ENCODE measurements around the gene PLEKHG2. TPM values are rescaled to one million over a fixed set of nuclear protein-coding genes. Genes with fewer than 3 reads are reported as not detected.
A peak's percentile ranks its signal among the peaks of the same experiment; 100 is the strongest.

Gene PLEKHG2
- total RNA-seq = 10 to 100 TPM in 8 of 9 donors, 1 to 10 TPM in 1; 9.2 to 38.5 (median 14.6) TPM
- 10 to 100 TPM in 1 of 2 donors, 1 to 10 TPM in 1; 8.9 to 11.7 TPM for polyA plus RNA-seq
- long read RNA-seq, donor 1, partial matches to known transcripts = 0 of 1 reads
- long read RNA-seq, donor 1, other reads (novel, unspliced or antisense) = 1 of 1 reads
- long read RNA-seq, donor 2, partial matches to known transcripts = 1 of 2 reads
- long read RNA-seq, donor 2, other reads (novel, unspliced or antisense) = 1 of 2 reads
- long read RNA-seq, donor 3 = 0 reads

GRCh38 chr19:39412100-39412866 lies at the start of gene PLEKHG2:
TSS of gene PLEKHG2 (plus strand) at chr19:39412669. CDS start at chr19:39414087, 1,418 bp downstream.
- no peaks in the 10 kb centered on the region for H3K9me3 ChIP-seq
- WGBS, 4 donors = 0 to 1% (median 0%) methylated on average over 30 to 60 of the region's 60 CpGs
- peak within 1 kb of the TSS; percentile 61 to 100 (median 85) for H3K4me3 ChIP-seq
- peaks cover 7 to 65% (median 37%) of the 10 kb centered on the region in 12 donors for H3K4me1 ChIP-seq
- H3K27ac ChIP-seq = peak within 1 kb of the TSS; percentile 94 to 100 (median 99)
- TF ChIP-seq POLR2A (IDR thresholded peaks at IDR 0.05) (peak in 1 of 2 donors; percentile 80), CTCF (IDR thresholded peaks at IDR 0.05) (peak; percentile 75 to 98 (median 89))
- peak; percentile 97 to 98 (median 97) for DNase-seq
- intact Hi-C loops (cut with DNase I) = loop anchor here in 8 of 10 donors (1.0 to 10.0 kb wide), 12 partner anchors 15 to 290 kb away; partner anchors contain the start of genes PAK4 (in 2 of the 8), RPS16 (in 2 of the 8), SAMD4B (in 2 of the 8) and EID2B (in 1 of the 8)
- H3K36me3 ChIP-seq = peaks cover 3 to 32% (median 25%) of the 10 kb centered on the region in 9 donors
- peak; percentile 65 to 72 (median 71) for ATAC-seq
- peaks cover 0 to 5% (median 0%) of the 10 kb centered on the region in 9 donors for H3K27me3 ChIP-seq

DNA sequence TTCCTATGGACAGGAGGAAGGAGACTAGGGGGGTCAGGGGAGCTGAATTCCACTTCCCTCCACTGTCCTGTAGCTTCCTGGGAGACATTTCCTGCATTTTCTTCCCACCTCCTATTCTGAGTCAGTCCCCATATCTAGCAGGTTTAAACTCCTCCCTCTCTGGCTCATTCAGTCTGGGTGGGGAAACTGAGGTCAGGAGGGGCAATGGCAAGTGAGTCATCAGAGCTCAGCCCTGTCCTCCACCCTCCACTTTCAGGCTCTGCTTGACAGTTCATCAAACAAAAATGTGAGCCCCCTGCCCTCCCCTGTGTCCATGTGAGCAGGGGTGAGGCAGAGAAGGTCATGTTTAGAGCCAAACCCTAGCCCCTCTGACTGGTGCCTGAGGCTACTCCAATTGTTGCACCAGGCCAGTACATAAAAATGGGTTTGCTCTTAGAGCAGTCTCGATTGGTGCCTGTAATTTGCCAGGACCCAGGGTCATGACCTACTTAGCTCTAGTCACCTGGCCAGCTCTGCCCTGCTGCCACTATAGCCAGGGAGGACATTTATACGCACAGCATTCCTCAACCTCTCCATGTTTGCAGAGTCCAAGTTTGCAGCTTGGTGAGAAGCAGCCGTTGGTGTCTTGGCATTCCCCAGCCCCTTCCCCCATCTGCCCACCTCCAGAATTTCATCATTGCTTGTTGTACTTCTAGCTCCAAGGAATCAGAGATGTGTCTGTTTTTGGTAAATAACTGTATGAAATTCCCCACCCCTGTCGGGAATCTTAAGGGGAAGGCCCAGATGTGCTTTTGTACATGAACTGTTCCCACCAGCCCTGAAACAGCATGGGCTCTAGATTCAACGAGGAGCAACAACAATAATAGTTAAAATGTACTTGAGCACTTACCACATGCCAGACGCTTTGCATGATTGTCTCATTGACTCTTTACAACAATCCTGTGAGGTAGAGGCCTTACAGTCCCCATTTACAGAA lies 49.5 kb upstream of the PLEKHG2 start:
- DNase-seq (no peak), ATAC-seq (peak in 3 of 4 donors; percentile 30 to 61 (median 59))
- Histone ChIP-seq H3K4me3 (no peak overlapping the region), H3K4me1 (peaks cover 0 to 25% (median 9%) of the 10 kb centered on the region in 12 donors), H3K36me3 (peaks cover 0 to 91% (median 69%) of the 10 kb centered on the region in 9 donors), H3K27me3 (no peaks in the 10 kb centered on the region), H3K27ac (peak overlapping the region in 10 of 12 donors; percentile 17 to 63 (median 32)), H3K9me3 (no peaks in the 10 kb centered on the region)
- TF ChIP-seq CTCF (IDR thresholded peaks at IDR 0.05) (no peak), POLR2A (IDR thresholded peaks at IDR 0.05) (no peak)
- intact Hi-C loops (cut with DNase I) = no loop called here
- WGBS, 4 donors = 57 to 68% (median 61%) methylated on average over 6 of the region's 6 CpGs

- H3K27me3 ChIP-seq = no peaks in the 10 kb centered on the region
- ATAC-seq (peak in 3 of 4 donors; percentile 65 to 67 (median 66)), DNase-seq (peak in 2 of 5 donors; percentile 35 to 65)
- no peaks in the 10 kb centered on the region for H3K9me3 ChIP-seq
- no peak overlapping the region for H3K4me3 ChIP-seq
- WGBS, 4 donors = 67 to 81% (median 73%) methylated on average over 5 of the region's 5 CpGs
- peak overlapping the region in 11 of 12 donors; percentile 3 to 63 (median 34) for H3K27ac ChIP-seq
- TF ChIP-seq POLR2A (IDR thresholded peaks at IDR 0.05) (no peak), CTCF (IDR thresholded peaks at IDR 0.05) (no peak)
- peaks cover 0 to 91% (median 69%) of the 10 kb centered on the region in 9 donors for H3K36me3 ChIP-seq
- H3K4me1 ChIP-seq = peaks cover 0 to 25% (median 9%) of the 10 kb centered on the region in 12 donors
- intact Hi-C loops (cut with DNase I) = no loop called here
Measured at GRCh38 chr19:39363901-39364457, 48.5 kb upstream of the PLEKHG2 start.
